Testis (tissue), 3 donors: ENCODE data around the gene GPR146. TPM values are rescaled to one million over a fixed set of nuclear protein-coding genes. Genes with fewer than 3 reads are reported as not detected.
A peak's percentile ranks its signal among the peaks of the same experiment; 100 is the strongest.
"Not testable (repeated sequence)": the region's sequence is repeated elsewhere in the genome, so short reads cannot be mapped to it uniquely, and the experiment has no call there.

Source experiments
- DNase-seq: peaks from one replicate; pipeline ENCODE4 v3.0.0-alpha.2; 2019
- H3K27ac ChIP-seq, 2 donors: fragments of 200-600 bp; sonication (generic); one replicate each; pipeline ENCODE4 v1.5.1; 2019
- H3K27me3 ChIP-seq: fragments of 200-600 bp; sonication (generic); one replicate; pipeline ENCODE4 v1.5.1; 2019
- H3K36me3 ChIP-seq: fragments of 200-600 bp; sonication (generic); one replicate; pipeline ENCODE4 v1.5.1; 2017; ENCODE audit warnings: low read depth; ENCODE audit errors: missing control alignments
- H3K4me1 ChIP-seq: fragments of 200-600 bp; sonication (generic); one replicate; pipeline ENCODE4 v1.5.1; 2019
- H3K4me3 ChIP-seq, 2 donors: fragments of 200-600 bp; sonication (generic); one replicate each; pipeline ENCODE4 v1.5.1; 2017 to 2019
- H3K9me3 ChIP-seq: fragments of 200-600 bp; sonication (generic); one replicate; pipeline ENCODE4 v1.5.1; 2017
- POLR2A ChIP-seq: fragments of 450-650 bp; IDR thresholded peaks from one replicate; pipeline ENCODE4 v1.6.1; 2017; ENCODE audit warnings: antibody characterized with exemption, mild to moderate bottlenecking, moderate library complexity
- WGBS, 2 donors: methylation state at CpG; one replicate each; pipeline ENCODE4 v1.1.5; 2018; 5-methylcytosine and 5-hydroxymethylcytosine counted together
- intact Hi-C: fragments of 100-400 bp; cut with DNase I; formaldehyde crosslinking; loops from one replicate; pipeline ENCODE4 v1.15.1; 2023; ENCODE audit warnings: low total_unique reads
- polyA plus RNA-seq: library from polyadenylated mRNA; stranded (reverse); fragments of 350-450 nt; fragmentation: Illumina TruSeq; extraction: RNeasy Lipid Tissue Mini Kit (QIAGEN cat#74804); gene quantifications from one replicate; pipeline ENCODE4 v1.2.3, GENCODE V29; 2014; ENCODE audit warnings: low read depth, low replicate concordance; ENCODE audit not compliant: insufficient read depth
- total RNA-seq, 2 donors: library from RNA; depleted of rRNA; stranded (reverse); fragments of >200 nt; gene quantifications; one replicate each; pipeline ENCODE4 v1.2.3, GENCODE V29; 2016
- TF ChIP-seq, protein P1 (sequence below), 3 experiments: fragments of 450-650 bp in 2 of 3; fragments of 200-600 bp in 1 of 3; sonication (generic) in 1 of 3; IDR thresholded peaks; one replicate each; pipeline ENCODE4 v1.5.1; 2016 to 2019; ENCODE audit warnings: antibody characterized with exemption in 3 of 3, mild to moderate bottlenecking in 2 of 3, moderate library complexity in 1 of 3

Gene GPR146
- total and polyA plus RNA-seq, 3 donors from 2014 or later = 5.3 to 14.4 (median 14.2) TPM

GRCh38 chr7:1073142-1073977 lies 29.0 kb downstream of the GPR146 start:
- H3K27ac ChIP-seq = no peak overlapping the region
- DNase-seq = no peak
- H3K4me1 ChIP-seq = peaks cover 13% of the 10 kb centered on the region
- H3K9me3 ChIP-seq = no peaks in the 10 kb centered on the region
- no peaks in the 10 kb centered on the region for H3K36me3 ChIP-seq
- TF ChIP-seq POLR2A = no peak
- TF ChIP-seq, protein P1, sequence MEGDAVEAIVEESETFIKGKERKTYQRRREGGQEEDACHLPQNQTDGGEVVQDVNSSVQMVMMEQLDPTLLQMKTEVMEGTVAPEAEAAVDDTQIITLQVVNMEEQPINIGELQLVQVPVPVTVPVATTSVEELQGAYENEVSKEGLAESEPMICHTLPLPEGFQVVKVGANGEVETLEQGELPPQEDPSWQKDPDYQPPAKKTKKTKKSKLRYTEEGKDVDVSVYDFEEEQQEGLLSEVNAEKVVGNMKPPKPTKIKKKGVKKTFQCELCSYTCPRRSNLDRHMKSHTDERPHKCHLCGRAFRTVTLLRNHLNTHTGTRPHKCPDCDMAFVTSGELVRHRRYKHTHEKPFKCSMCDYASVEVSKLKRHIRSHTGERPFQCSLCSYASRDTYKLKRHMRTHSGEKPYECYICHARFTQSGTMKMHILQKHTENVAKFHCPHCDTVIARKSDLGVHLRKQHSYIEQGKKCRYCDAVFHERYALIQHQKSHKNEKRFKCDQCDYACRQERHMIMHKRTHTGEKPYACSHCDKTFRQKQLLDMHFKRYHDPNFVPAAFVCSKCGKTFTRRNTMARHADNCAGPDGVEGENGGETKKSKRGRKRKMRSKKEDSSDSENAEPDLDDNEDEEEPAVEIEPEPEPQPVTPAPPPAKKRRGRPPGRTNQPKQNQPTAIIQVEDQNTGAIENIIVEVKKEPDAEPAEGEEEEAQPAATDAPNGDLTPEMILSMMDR (IDR thresholded peaks at IDR 0.05) = no peak
- no peak overlapping the region for H3K4me3 ChIP-seq
- intact Hi-C loops = no loop called here
- WGBS, 2 donors = 53 to 62% methylated on average over 41 of the region's 61 CpGs
- H3K27me3 ChIP-seq = no peaks in the 10 kb centered on the region

GRCh38 chr7:1074018-1074417 lies 29.7 kb downstream of the GPR146 start:
- H3K27me3 ChIP-seq, H3K36me3 ChIP-seq, intact Hi-C loops, H3K4me3 ChIP-seq, H3K27ac ChIP-seq, DNase-seq, H3K9me3 ChIP-seq: not testable (repeated sequence)
- peaks cover 13% of the 10 kb centered on the region for H3K4me1 ChIP-seq
- 91 to 98% methylated on average over 5 to 20 of the region's 43 CpGs for WGBS, 2 donors

- intact Hi-C loops = no loop called here
- no peaks in the 10 kb centered on the region for H3K27me3 ChIP-seq
- no peaks in the 10 kb centered on the region for H3K9me3 ChIP-seq
- H3K36me3 ChIP-seq = no peaks in the 10 kb centered on the region
- TF ChIP-seq POLR2A = no peak
- TF ChIP-seq, protein P1 (IDR thresholded peaks at IDR 0.05) = no peak
- no peak overlapping the region for H3K27ac ChIP-seq
- H3K4me1 ChIP-seq = peaks cover 18% of the 10 kb centered on the region
- no peak overlapping the region for H3K4me3 ChIP-seq
- no peak for DNase-seq
- WGBS, 2 donors = 86 to 94% methylated on average over 23 to 30 of the region's 30 CpGs
Observed at GRCh38 chr7:1074593-1075431, 30.5 kb downstream of the GPR146 start.

- Histone ChIP-seq H3K27me3 (no peaks in the 10 kb centered on the region), H3K4me3 (no peak overlapping the region), H3K27ac (peak overlapping the region; percentile 36 to 39), H3K36me3 (no peaks in the 10 kb centered on the region), H3K9me3 (no peaks in the 10 kb centered on the region), H3K4me1 (peaks cover 22% of the 10 kb centered on the region)
- no peak for TF ChIP-seq POLR2A
- TF ChIP-seq, protein P1 (IDR thresholded peaks at IDR 0.05) = no peak
- WGBS, 2 donors = 38 to 64% methylated on average over 6 to 27 of the region's 27 CpGs
- peak; percentile 84 for DNase-seq
- intact Hi-C loops = no loop called here
Observed at GRCh38 chr7:1076184-1077072, 32.1 kb downstream of the GPR146 start.
